Upper lobe of left lung (tissue), 4 donors: ENCODE measurements around the gene PTPRG.

ENCODE experiments used
- EP300 ChIP-seq, 4 donors: sonication (generic); formaldehyde crosslinking; IDR thresholded peaks; one replicate each; pipeline ENCODE4 v1.5.1; 2017; ENCODE audit warnings: antibody characterized with exemption in 4 of 4, control low read depth in 2 of 4
- POLR2A ChIP-seq, 4 donors: fragments of 450-650 bp; IDR thresholded peaks; one replicate each; pipeline ENCODE4 v1.5.1; 2016 to 2017; ENCODE audit warnings: antibody characterized with exemption in 4 of 4, mild to moderate bottlenecking in 2 of 4
- POLR2AphosphoS5 ChIP-seq, 2 donors: sonication (generic); formaldehyde crosslinking; IDR thresholded peaks; one replicate each; pipeline ENCODE4 v1.5.1; 2017; ENCODE audit warnings: antibody characterized with exemption in 2 of 2
- TF ChIP-seq, protein P1 (sequence below), 6 experiments: fragments of 450-650 bp in 4 of 6; fragments of 200-600 bp in 2 of 6; sonication (generic) in 2 of 6; IDR thresholded peaks; one replicate each; pipeline ENCODE4 v1.5.1; 2016 to 2019; ENCODE audit warnings: antibody characterized with exemption in 6 of 6

DNA sequence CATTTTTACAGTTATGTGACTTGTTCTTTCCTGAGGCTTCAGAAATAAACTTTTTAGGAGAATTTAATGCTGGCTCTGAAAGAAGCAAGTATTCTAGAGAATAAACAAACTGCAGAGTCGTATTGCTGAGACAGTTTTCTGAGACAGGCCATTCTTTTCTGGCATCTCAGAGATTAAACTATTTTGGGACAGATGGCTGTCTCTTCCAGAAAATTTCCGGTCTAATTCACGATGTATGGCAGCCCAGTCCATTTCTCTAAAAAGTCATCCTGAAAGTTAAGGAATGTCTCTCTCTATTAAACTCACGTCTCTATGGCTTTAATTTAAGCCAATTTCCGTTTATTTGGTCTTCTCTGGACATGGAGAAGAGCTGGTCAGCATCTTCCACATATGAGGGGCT lies 603.4 kb downstream of the PTPRG start:
- no peak for TF ChIP-seq POLR2A (IDR thresholded peaks at IDR 0.05)
- no peak for TF ChIP-seq EP300 (IDR thresholded peaks at IDR 0.05)
- TF ChIP-seq, protein P1, sequence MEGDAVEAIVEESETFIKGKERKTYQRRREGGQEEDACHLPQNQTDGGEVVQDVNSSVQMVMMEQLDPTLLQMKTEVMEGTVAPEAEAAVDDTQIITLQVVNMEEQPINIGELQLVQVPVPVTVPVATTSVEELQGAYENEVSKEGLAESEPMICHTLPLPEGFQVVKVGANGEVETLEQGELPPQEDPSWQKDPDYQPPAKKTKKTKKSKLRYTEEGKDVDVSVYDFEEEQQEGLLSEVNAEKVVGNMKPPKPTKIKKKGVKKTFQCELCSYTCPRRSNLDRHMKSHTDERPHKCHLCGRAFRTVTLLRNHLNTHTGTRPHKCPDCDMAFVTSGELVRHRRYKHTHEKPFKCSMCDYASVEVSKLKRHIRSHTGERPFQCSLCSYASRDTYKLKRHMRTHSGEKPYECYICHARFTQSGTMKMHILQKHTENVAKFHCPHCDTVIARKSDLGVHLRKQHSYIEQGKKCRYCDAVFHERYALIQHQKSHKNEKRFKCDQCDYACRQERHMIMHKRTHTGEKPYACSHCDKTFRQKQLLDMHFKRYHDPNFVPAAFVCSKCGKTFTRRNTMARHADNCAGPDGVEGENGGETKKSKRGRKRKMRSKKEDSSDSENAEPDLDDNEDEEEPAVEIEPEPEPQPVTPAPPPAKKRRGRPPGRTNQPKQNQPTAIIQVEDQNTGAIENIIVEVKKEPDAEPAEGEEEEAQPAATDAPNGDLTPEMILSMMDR (IDR thresholded peaks at IDR 0.05), result no peak
- TF ChIP-seq POLR2AphosphoS5 (IDR thresholded peaks at IDR 0.05), result no peak
